WERI-Rb-1 (cell line): ENCODE results near the gene TENM3.

ENCODE experiments used
- DNase-seq: peaks from one replicate; pipeline ENCODE4 v3.0.0-alpha.2; 2020
- H3K27ac ChIP-seq: fragments of 250-450 bp; sonication (Bioruptor Pico); 2 replicates; pipeline ENCODE4 v1.5.1; 2020; ENCODE audit warnings: mild to moderate bottlenecking, moderate library complexity
- H3K27me3 ChIP-seq: fragments of 250-450 bp; sonication (Bioruptor Pico); 2 replicates; pipeline ENCODE4 v1.5.1; 2021; ENCODE audit warnings: mild to moderate bottlenecking, low read depth, moderate library complexity; ENCODE audit not compliant: insufficient read depth, severe bottlenecking
- H3K36me3 ChIP-seq: fragments of 250-450 bp; sonication (Bioruptor Pico); 2 replicates; pipeline ENCODE4 v1.5.1; 2020; ENCODE audit warnings: mild to moderate bottlenecking, moderate library complexity
- H3K4me3 ChIP-seq: 2 replicates; pipeline ENCODE4 v1.5.1; 2011; ENCODE audit warnings: low read depth, mild to moderate bottlenecking, control low read depth, low read length
- H3K9me3 ChIP-seq: fragments of 250-450 bp; sonication (Bioruptor Pico); 2 replicates; pipeline ENCODE4 v1.5.1; 2021; ENCODE audit warnings: mild to moderate bottlenecking, moderate library complexity; ENCODE audit not compliant: severe bottlenecking
- CTCF ChIP-seq: IDR thresholded peaks from 2 replicates; pipeline ENCODE4 v1.5.1; 2011; ENCODE audit warnings: low read depth, mild to moderate bottlenecking, control low read depth, inconsistent platforms, low read length

Gene TENM3

GRCh38 chr4:182835006-182835740 is 592.0 kb downstream of the TENM3 start:
- Histone ChIP-seq H3K4me3 (no peak overlapping the region), H3K27me3 (no peaks in the 10 kb centered on the region), H3K36me3 (no peaks in the 10 kb centered on the region), H3K27ac (no peak overlapping the region), H3K9me3 (peaks cover 5% of the 10 kb centered on the region)
- peak; percentile 56 for DNase-seq
- peak; percentile 45; the same call in 1 of the 2 replicates for TF ChIP-seq CTCF

GRCh38 chr4:182837831-182838230 is 594.6 kb downstream of the TENM3 start:
- TF ChIP-seq CTCF: no peak
- DNase-seq: no peak
- H3K9me3 ChIP-seq: no peaks in the 10 kb centered on the region
- no peaks in the 10 kb centered on the region for H3K27me3 ChIP-seq
- no peak overlapping the region for H3K27ac ChIP-seq
- H3K36me3 ChIP-seq: no peaks in the 10 kb centered on the region
- H3K4me3 ChIP-seq: no peak overlapping the region

DNA sequence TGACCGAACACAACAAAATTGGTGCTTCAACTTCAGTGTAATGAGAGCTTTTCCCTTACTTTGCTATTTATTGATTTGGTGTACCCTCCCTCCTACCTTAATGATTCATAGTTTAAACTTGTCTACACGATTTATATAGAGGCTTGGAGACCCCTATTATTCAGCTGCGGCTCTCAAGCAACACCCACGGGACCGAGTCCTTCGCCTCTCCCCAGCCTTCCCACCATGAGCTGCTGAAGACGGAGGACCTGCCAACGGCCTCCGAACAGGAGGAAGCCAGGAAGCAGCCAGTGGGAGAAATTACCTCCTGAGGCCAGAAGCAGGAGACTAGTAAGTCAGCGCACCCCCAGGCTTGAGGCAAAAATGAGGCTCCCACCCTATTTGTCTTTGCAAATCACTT is 595.3 kb downstream of the TENM3 start:
- DNase-seq: no peak
- TF ChIP-seq CTCF: no peak

GRCh38 chr4:182839256-182839655 is 596.1 kb downstream of the TENM3 start:
- TF ChIP-seq CTCF: no peak
- no peaks in the 10 kb centered on the region for H3K27me3 ChIP-seq
- no peaks in the 10 kb centered on the region for H3K9me3 ChIP-seq
- DNase-seq: no peak
- H3K36me3 ChIP-seq: no peaks in the 10 kb centered on the region
- no peak overlapping the region for H3K27ac ChIP-seq
- H3K4me3 ChIP-seq: no peak overlapping the region

More for the DNA sequence above, 595.3 kb downstream of the TENM3 start:
- Histone ChIP-seq H3K27me3 (no peaks in the 10 kb centered on the region), H3K27ac (no peak overlapping the region), H3K9me3 (no peaks in the 10 kb centered on the region), H3K4me3 (no peak overlapping the region), H3K36me3 (no peaks in the 10 kb centered on the region)

DNA sequence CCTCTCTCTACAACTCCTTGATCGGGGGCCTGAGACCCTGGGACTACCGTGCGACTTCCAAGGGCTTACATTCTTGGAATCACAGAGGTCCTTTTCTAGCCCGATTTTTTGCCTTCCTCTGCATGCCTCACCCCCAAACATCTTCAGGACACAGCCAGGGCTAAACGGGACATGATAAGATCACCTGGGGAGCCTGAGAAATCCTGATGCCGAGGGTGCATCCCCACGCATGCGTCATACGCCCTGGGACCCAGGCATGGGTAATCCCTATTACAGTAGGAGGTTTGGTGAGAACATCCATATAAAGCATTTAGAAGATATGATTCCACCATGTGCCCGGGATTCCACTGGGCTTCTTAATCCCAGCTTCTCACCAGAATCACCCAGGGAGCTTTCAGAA is 596.9 kb downstream of the TENM3 start:
- H3K4me3 ChIP-seq: no peak overlapping the region
- no peak overlapping the region for H3K27ac ChIP-seq
- no peaks in the 10 kb centered on the region for H3K27me3 ChIP-seq
- H3K36me3 ChIP-seq: no peaks in the 10 kb centered on the region
- H3K9me3 ChIP-seq: no peaks in the 10 kb centered on the region
- no peak for DNase-seq
- TF ChIP-seq CTCF: no peak

- H3K4me3 ChIP-seq: no peak overlapping the region
- no peaks in the 10 kb centered on the region for H3K36me3 ChIP-seq
- no peak for TF ChIP-seq CTCF
- DNase-seq: no peak
- no peaks in the 10 kb centered on the region for H3K27me3 ChIP-seq
- H3K9me3 ChIP-seq: no peaks in the 10 kb centered on the region
- no peak overlapping the region for H3K27ac ChIP-seq
Measured at GRCh38 chr4:182842104-182842600, 599.0 kb downstream of the TENM3 start.
